T47D (cell line): ENCODE measurements around the gene CGNL1.

Experiments
- DNase-seq, 2 experiments: peaks; one replicate each; pipeline versions ENCODE4 v3.0.0 to v3.0.0-alpha.2; 2011 to 2012; ENCODE audit warnings: low read depth in 1 of 2, low spot score in 1 of 2
- JUND ChIP-seq: IDR thresholded peaks from 2 replicates; pipeline ENCODE4 v1.6.1; 2012; ENCODE audit warnings: low read depth
- in situ Hi-C: cut with HindIII; loops from 2 replicates; pipeline ENCODE4 v1.10.0; 2016; ENCODE audit warnings: low sequenced_read_pairs, low pct_unique_long_range_greater_than_20kb

Gene CGNL1

DNA sequence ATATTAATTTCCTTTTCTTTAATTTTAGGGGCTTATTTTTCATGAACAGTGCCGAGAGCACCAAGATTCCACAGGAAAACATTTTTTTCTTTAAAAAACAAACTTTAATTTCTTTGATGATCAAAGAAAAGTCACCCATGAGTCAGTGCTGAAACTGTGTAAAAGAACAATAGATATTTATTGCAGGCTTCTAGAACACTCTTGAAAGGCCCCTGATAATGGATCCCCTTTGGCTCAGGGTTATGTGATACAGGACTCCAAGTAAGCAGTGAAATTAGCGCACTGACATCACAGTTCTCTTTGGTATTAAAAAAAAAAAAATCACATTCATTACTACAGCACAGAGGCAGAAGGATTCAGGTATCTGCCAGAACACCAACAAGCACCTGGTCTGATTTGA is 149.3 kb downstream of the CGNL1 start:
- no peak for TF ChIP-seq JUND
- DNase-seq, result no peak
- in situ Hi-C loops, result no loop called here

DNA sequence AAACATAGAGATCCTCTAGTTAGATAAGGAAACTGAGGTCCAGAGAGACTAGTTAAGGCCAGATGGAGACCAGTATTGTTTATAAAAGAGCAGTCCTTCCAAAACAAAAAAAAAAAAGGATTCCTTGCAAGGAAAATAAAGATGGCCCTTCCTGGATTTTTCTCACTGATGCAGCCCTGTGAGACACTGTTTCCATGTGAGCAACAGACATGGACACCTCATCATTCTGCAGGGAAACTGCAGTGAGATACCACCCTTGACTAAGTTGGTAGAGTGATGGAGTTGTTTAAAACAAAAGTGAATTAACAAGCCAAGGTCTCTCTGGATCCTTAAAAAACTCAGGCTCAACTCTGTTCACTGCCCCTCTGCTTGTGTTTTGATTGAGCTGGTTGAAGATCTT is 149.8 kb downstream of the CGNL1 start:
- in situ Hi-C loops, result no loop called here
- no peak for DNase-seq

DNA sequence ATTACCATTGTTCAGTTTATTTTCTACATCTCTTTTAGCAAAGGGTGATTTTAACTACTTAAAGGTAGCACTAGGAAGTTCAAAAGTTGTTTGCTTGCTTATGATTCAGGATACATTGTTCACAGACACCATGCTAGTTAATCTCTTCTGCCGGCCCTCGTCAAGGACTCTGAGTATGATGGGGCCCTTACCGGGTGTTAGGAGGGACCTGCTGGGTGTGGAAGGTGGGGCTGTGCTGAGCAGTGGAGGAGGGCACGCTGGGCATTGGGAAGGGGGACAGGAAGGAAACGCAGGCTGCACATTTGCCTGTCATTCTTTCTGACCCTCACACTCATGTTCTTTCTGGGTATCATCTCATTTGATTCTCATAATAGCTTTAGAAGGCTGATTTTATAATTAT is 150.3 kb downstream of the CGNL1 start:
- in situ Hi-C loops, result no loop called here
- TF ChIP-seq JUND, result no peak
- no peak for DNase-seq

More for the DNA sequence above, 149.8 kb downstream of the CGNL1 start:
- TF ChIP-seq JUND, result no peak

DNA sequence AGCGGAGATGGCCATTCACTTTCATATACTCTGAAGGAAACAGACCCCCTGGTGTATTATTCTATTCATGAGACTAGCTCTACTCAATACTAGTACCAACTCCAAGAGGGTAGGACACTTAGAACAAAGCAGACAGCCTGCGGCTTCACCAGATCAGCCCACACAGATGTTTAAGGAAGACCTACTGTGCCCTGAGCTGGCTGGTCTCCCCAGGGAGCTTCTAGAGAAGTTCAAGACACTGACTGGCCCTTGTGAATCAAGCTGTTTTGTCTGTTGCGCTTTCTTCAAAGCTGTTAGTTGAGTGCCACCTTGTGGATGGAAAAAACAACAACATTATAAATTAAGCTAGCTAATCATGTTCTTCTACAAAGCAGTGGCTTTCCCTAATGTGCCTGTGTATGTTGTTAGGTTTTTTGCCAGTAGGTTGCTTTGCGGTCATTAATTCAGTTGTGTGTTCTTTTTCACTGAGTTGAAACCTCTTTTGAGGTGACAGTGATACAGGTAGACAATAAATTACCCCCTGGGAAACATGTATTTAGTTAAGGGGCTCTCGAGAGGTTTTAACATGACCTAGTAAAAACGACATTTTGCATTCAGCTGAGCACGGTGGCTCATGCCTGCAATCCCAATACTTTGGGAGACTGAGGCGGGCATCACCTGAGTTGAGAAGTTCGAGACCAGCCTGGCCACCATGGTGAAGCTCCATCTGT is 151.2 kb downstream of the CGNL1 start:
- peak; percentile 32 to 90 for DNase-seq
- TF ChIP-seq JUND, result no peak
- in situ Hi-C loops, result no loop called here

DNA sequence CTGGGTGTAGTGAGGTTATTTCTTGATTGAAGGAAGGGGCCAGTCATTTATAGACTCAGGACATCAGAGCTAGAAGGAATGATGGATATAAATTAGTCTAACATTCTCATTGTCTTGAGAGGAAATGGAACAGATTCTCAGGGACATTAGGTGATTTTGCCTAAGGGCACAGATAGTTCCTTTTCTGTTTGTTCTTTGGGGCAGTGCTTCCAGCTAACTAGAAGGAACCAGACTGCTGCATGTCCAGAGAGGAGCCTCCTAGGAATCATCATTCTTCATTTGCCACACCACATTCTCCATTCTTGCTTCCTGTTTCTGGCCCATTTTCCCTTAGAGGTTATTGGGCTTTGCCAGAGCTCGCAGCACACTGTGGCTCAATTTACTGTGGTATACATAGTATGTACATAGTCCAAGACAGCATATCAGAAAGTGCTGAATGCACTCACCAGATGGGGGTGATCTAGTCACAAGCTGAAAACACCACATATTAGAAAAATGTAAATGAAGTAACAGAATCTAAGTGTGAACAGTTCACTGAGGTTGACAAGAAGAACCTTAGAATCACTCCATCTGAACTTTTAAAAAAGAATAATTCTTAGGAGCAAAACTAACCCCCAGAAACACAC is 152.7 kb downstream of the CGNL1 start:
- in situ Hi-C loops, result no loop called here
- TF ChIP-seq JUND, result no peak
- DNase-seq, result no peak

DNA sequence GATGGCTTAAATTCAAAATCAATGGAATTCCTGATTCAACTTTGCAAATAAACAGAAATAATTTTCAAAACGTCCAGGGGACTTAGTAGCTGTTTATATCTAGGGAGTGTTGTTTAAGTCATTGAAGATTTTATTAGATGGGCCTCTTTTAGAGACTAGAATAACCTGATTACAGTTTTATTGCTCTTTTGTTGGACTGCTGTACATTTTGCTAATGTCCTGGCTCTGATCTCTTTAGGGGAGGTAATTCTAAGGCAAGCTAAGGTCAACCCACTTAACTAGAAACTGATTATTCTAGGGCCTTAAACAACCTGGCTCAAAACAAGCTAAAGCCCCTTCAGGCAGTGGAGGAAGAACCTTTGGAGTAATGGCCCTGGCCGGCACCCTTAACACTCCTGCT is 153.4 kb downstream of the CGNL1 start:
- no peak for TF ChIP-seq JUND
- in situ Hi-C loops, result no loop called here
- no peak for DNase-seq

DNA sequence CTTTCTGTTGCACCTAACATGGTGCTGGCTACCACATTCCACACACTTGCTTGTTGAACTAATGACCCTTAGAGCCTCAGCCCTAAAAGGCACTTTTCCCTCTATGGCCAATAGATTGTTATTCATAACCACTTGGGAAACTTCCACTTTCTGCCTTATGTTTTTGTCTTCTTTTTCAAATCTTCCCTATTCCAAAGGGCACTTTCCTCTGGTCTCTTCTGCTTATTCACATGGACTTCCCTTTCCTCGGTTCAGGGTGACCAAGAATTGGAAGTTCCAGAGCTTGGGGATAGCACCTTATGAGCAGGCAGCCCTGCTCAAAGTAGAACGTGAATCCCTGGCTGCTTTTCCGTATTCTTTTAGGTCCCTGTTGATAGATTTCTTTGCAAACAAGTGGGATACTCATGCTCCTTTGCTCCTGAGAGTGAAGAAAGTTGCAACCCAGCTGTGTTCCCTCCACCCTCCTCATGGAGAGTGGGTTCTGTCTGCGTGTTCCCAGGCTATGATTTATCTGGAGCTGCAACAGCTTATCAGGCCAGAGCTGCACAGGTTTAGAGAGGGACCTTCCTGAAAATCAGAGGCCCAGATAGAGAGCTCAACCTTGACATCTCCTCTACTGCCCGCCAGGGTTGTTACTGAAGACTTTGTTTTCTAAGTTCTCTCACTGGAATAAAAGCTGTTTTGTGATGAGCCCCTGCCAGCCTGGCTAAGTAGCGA is 156.6 kb downstream of the CGNL1 start:
- TF ChIP-seq JUND, result no peak
- no peak for DNase-seq
- in situ Hi-C loops, result no loop called here

DNA sequence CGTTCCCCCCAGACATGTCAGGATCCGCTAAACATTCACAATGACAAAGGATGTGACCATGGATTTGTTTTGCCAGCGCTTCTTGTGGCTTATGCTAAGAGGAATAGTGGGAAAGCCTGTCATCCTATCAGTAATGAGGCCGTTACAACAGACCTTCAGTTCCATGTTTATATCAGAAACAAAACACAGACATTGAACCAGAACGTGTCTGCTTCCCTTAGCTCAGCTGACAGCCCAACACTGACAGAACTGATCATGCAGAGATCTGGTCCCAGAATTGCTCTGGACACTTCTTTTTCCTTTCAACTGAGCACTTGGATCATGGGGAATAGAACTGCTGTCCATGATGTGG is 157.1 kb downstream of the CGNL1 start:
- in situ Hi-C loops, result no loop called here
- no peak for DNase-seq
- no peak for TF ChIP-seq JUND

DNA sequence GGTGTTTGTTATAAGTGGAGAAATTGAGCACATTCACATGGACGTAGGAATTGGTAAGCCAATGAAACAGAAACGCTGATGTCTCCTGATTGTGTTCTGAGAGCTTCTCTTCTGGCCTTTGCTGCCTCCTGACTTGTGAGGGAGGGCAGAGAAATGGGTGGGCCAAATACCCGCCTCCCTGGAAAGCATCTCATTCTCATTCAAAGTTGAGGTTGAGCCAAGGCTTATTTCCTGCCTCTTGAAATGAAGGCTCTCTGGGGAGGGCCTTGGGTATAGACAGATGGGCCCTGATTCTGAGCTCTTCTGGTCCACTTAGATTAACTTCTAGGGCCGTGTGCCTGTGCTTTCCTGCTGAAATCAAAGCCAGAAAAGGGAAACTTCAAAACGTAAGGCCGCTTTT is 158.0 kb downstream of the CGNL1 start:
- no peak for TF ChIP-seq JUND
- no peak for DNase-seq
- in situ Hi-C loops, result no loop called here

DNA sequence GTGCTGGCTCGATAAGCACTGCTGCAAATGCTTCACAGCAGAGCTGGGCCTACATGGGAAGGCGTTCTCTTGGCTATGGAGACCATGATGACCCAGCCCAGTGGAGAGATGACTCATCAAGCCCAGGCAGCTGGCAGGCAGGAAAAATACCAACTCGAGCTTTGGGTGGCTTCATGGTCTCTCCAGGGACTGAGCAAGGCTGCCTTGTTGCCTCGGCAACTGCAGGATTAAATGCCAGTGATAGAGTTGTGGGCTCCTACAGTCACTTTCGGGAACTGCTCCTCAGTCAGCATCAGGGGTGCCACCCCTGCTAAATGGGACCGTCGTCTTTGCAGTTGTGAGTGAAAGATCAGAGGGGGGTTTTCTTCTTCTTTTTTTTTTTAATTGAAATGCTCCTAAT is 160.8 kb downstream of the CGNL1 start:
- no peak for TF ChIP-seq JUND
- DNase-seq, result no peak
- in situ Hi-C loops, result no loop called here

DNA sequence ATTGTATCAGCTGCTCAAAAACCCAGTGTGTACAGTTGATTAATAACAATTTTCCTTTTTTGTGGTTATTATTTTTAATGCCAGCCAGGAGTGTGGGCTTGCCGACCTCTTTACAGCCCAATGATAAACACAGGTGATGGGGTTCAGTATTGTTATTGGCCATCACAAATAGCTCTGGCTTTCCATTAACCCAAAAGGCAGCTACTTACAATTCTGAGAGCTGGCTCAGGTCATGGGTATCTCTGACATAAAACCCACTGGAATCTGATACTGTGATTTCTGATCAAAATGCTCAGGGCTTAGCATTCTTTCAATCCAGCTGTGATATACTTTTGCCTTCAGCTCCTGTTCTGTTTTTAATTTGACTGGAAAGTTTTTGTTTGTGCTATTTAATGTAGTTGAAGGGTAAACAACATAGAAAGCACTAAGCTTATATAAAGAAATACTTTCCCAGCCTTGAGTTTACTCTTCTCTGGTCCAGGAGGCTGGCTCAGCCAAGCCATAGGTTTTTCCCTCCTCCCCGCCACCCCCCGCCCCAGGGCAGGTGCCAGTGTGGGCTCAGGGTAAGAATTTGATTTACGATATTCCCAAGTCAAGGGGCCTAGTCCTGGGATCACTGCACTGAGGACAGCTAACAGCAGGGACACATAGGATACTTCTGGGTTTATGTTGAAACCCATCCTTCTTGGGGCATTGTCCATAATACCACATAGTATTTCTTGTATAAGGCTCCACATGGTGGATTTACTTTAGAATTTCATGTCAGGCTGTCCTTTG is 161.4 kb downstream of the CGNL1 start:
- in situ Hi-C loops, result no loop called here
- DNase-seq, result peak in 1 of 2 experiments; percentile 80

DNA sequence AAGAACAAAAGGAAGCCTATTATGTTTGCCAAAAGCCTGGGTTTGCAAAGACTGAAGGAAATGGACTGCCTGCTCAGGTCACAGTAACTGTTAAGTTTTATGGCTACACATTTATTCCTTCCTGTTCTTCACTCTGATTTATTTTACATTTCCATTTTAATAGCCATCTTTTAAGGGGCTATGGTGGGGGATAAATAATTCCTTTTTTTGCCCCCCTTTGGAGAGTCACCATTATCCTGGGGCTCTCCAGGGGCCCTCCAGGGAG is 161.9 kb downstream of the CGNL1 start:
- no peak for TF ChIP-seq JUND
- in situ Hi-C loops, result no loop called here
- DNase-seq, result no peak

More for the DNA sequence above, 161.4 kb downstream of the CGNL1 start:
- TF ChIP-seq JUND, result no peak

DNA sequence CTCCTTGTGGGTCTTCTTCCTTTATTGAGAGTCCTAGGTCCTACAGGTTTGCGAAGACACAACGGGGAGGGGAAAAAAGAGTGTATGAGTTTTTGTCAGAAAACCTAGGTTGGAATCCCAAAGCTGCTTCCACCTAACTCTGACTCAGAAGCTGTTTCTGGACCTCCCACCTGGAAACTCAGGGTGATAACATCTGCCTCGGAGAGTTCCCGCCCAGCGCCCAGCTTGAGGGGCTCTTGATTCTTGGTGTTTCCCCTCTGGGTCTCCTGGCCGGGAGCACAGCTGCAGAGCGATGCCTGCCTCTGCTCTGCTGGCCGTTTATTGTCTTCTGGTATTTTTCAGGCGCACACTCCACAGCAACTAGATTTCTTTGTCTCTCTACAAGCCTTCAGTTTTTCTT is 162.5 kb downstream of the CGNL1 start:
- in situ Hi-C loops, result no loop called here

More for the DNA sequence above, 162.5 kb downstream of the CGNL1 start:
- TF ChIP-seq JUND, result no peak
- DNase-seq, result no peak
